Mammary epithelial cell (primary cell): ENCODE data around the gene NRDC.

Source experiments
- EZH2 ChIP-seq: IDR thresholded peaks from 2 replicates; pipeline ENCODE4 v1.6.1; 2012; ENCODE audit warnings: low read length, inconsistent platforms, borderline replicate concordance
- TF ChIP-seq, protein P1 (sequence below), 2 donors: IDR thresholded peaks in 1 of 2; conservative IDR thresholded peaks in 1 of 2; 2 replicates each; pipeline ENCODE4 v1.5.1; 2011 to 2012; ENCODE audit warnings: inconsistent platforms in 2 of 2, low read length in 2 of 2, mild to moderate bottlenecking in 2 of 2, control low read depth in 1 of 2, low read depth in 1 of 2; ENCODE audit not compliant: insufficient read depth in 1 of 2; ENCODE audit errors: extremely low read depth in 1 of 2

GRCh38 chr1:51910221-51911000, 31.9 kb upstream of the NRDC start:
- TF ChIP-seq, protein P1, sequence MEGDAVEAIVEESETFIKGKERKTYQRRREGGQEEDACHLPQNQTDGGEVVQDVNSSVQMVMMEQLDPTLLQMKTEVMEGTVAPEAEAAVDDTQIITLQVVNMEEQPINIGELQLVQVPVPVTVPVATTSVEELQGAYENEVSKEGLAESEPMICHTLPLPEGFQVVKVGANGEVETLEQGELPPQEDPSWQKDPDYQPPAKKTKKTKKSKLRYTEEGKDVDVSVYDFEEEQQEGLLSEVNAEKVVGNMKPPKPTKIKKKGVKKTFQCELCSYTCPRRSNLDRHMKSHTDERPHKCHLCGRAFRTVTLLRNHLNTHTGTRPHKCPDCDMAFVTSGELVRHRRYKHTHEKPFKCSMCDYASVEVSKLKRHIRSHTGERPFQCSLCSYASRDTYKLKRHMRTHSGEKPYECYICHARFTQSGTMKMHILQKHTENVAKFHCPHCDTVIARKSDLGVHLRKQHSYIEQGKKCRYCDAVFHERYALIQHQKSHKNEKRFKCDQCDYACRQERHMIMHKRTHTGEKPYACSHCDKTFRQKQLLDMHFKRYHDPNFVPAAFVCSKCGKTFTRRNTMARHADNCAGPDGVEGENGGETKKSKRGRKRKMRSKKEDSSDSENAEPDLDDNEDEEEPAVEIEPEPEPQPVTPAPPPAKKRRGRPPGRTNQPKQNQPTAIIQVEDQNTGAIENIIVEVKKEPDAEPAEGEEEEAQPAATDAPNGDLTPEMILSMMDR (conservative IDR thresholded peaks at IDR 0.05 in 1 of 2, IDR thresholded peaks at IDR 0.05 in 1 of 2; ENCODE audit: extremely low read depth in 1 of 2, insufficient read depth in 1 of 2, low read depth in 1 of 2, low read length in 2 of 2): no peak
- TF ChIP-seq EZH2: no peak
